ENCODE results near the gene ARL14EP. TPM values are rescaled to one million over a fixed set of nuclear protein-coding genes. Genes with fewer than 3 reads are reported as not detected.
A peak's percentile ranks its signal among the peaks of the same experiment; 100 is the strongest.

Gene ARL14EP
- 10.7 and 20.3 TPM in 2 replicates for total RNA-seq (2014; rRNA removed; shearing (Covaris generic); ENCODE audit: low replicate concordance)

DNA sequence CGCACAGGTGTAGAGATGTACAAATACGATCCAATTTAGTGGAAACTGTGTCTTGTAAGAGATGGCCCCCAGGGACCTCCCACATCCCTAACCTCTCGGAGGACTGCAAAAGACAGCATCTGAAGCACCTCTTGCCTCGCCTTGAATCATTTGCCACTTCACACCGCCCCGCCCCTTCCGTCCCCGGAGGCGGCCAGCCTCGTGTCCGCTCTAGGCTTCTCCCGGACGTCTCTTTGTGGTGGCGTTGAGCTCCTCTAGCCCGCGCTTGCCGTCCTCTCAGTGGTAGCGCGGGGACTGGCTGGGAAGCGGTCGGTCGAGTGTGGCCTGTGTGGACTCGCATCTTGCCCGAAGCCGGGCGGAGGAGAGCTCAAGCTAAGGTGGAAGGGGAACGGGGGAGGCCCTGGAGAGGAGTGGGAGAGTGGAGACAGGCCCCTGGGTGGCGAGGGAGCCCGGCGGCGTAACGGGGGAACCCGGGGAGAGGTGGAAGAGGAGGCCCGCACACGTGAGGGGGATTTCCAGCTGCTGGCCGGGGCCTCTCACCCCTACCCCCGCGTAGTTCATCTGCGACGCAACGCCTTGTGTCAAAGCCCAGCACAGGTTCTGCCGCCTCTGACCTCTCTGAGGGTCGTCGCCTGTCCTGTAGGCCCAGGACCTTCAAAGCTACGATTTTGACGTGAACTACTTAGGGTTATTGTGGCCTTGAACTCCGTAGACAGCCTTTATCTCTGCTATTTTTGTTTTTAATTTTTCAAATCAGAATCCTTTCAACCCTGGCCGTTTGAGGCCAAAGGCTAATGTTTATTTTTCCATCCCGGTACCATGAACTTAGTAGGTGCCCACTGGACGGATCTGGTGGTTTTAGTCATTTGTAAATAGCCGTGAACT, at the start of gene ARL14EP:
ARL14EP (plus strand) TSS at position 279 of the 885 bp plus-strand sequence. CDS start 7,845 bp downstream, outside the sequence.
- Histone ChIP-seq H3K4me3 (peak within 1 kb of the TSS; percentile 74), H3K9me3 (no peaks in the 10 kb centered on the region), H3K36me3 (no peaks in the 10 kb centered on the region; the same call in 1 of the 2 replicates), H3K27me3 (no peaks in the 10 kb centered on the region)
- DNase-seq, result peak; percentile 89

DNA sequence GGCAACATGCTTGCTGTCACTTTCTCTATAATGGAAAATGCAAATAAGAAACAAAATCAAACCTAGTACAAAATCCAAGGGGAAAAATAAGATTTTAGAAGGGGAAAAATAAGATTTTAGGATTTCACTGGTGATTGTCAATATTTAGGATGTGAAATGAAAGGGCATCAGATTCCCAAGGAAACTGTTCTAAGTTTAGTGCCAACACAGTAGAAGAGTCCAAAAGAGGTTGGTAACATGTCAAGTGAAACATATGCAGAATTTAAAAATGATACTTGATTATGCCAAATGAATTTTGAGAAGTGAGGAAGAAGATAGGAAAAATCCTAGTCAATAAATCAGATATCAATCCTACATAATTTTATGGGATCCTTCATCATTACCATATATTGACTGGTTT, 45.7 kb upstream of the ARL14EP start:
- no peaks in the 10 kb centered on the region for H3K36me3 ChIP-seq
- H3K27me3 ChIP-seq, result no peaks in the 10 kb centered on the region
- no peak overlapping the region for H3K4me3 ChIP-seq
- no peaks in the 10 kb centered on the region for H3K9me3 ChIP-seq
- DNase-seq, result no peak

DNA sequence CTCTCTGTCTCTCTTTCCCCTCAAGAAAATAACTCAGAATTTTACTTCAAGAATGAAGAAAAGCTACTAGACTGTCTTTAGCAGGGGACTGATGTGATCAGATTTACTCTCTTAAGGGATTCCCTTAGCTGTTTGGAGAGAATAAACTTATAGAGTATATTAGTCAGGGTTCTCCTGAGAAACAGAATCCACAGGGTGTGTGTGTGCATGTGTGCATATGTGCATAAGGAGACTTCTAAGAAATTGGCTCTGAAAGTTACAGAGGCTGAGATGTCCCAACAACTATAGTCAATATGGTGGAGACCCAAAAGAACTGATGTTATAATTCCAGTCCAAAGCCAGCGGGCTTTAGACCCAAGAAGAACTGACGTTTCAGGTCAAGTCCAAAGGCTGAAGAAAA, 43.1 kb upstream of the ARL14EP start:
- no peak for DNase-seq
- no peaks in the 10 kb centered on the region for H3K9me3 ChIP-seq
- no peaks in the 10 kb centered on the region for H3K27me3 ChIP-seq
- H3K4me3 ChIP-seq, result no peak overlapping the region
- no peaks in the 10 kb centered on the region for H3K36me3 ChIP-seq

DNA sequence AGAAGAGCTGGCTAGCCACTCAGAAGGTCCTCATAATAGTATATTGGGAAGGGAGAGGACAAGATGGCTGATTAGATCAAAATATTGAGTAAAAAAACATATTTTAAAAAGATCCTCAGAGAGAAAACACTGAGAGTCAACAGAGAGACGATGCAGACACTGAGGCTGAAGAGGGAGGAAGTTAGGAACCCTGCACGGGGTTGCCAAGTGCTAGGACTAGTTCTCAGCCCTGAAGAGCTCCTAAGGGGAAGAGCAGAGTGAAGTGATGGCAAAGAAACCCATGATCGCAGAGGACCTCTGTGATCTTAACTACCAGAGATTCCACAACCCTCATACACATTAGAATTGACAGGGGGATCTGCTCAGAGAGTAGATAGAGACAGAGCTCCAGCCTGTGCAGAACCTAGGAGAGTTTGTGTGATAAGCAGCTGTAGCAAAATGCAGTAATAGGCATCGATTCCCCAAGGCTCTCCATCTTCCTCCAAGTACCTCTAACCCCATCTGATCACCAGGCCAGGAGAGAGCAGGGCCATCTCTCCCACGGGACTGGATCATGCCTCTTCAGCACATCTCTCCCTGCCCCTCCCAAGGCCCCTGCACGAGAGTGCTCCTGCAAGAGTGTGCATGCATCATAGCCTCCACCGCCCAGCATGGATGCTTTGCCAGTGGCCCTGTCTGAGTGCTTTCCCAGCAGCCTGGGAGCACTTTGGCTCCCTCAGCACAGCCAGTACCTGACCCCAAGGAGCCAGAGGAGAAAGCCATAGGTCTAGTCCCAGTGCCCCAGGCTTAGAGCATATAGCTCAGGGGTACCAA, 41.2 kb upstream of the ARL14EP start:
- no peaks in the 10 kb centered on the region for H3K27me3 ChIP-seq
- no peak for DNase-seq

DNA sequence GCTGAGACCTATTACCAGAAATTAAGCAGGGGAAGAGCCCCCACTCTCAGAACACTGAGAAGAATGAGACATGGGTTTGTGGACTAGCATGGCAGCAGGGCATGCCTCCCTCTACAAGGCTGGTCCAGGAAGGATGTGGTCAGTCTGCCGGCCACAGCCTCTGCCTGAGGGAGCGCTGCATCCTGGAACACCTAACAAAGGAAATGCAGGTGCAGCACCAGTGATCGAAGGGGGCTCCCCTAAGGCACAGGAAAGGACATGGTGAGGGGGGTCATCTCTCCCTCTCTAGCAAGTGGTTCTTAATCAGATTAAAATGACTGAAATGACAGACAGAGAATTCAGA, 40.6 kb upstream of the ARL14EP start:
- Histone ChIP-seq H3K27me3 (no peaks in the 10 kb centered on the region), H3K36me3 (no peaks in the 10 kb centered on the region), H3K9me3 (no peaks in the 10 kb centered on the region), H3K4me3 (no peak overlapping the region)
- no peak for DNase-seq

More for the DNA sequence above, 41.2 kb upstream of the ARL14EP start:
- Histone ChIP-seq H3K4me3 (no peak overlapping the region), H3K36me3 (no peaks in the 10 kb centered on the region), H3K9me3 (no peaks in the 10 kb centered on the region)

DNA sequence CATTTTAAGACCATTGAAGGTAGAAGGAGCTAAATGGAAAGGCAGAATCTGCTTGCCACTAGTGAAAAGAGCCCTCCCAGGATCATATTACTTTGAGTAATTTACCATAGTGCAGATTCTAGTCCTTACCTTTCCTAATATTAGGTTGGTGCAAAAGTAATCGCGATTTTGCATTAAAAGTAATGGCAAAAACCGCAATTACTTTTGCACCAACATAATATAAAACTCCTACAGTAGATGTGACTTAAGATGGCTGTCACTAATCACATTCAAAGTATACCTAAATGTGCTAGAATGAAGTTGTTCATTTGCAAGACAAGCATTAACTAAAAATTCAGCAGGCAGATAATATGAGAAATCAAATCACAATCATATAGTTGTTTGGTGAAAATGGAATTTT, 38.1 kb upstream of the ARL14EP start:
- DNase-seq, result no peak
- no peak overlapping the region for H3K4me3 ChIP-seq
- no peaks in the 10 kb centered on the region for H3K36me3 ChIP-seq
- no peaks in the 10 kb centered on the region for H3K9me3 ChIP-seq
- no peaks in the 10 kb centered on the region for H3K27me3 ChIP-seq

DNA sequence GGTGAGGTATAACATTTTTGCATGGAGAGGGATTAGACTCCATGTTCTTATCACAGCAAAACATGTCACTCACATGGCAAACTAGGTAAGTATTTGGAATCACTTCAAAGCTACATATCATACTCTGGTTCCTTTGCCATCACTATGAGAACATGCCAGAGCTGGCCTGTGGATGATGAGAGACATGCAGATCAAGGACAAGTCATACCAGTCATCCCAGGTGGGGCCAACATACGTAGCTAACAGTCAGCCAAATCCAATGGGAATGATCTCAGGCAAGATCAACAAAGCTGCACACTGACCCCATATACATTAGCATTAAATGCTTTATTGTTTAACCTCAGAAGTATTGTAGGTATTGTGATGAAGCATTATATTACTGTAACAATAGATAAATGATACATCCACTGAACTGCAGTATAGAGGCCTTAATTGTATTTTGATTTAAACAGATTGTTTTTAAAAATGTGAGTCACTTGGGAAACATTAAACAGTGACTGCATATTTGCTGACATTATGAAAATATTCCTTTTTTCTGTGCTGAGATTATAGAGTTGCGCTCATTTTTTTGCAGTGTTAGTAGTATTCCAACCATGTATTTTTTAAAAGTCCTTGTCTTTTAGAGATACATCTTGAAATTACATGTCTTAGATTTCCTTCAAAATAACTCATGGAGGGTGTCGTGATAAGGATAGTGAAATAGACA, 37.3 kb upstream of the ARL14EP start:
- no peaks in the 10 kb centered on the region for H3K36me3 ChIP-seq
- no peak overlapping the region for H3K4me3 ChIP-seq
- no peak for DNase-seq
- no peaks in the 10 kb centered on the region for H3K27me3 ChIP-seq
- no peaks in the 10 kb centered on the region for H3K9me3 ChIP-seq

DNA sequence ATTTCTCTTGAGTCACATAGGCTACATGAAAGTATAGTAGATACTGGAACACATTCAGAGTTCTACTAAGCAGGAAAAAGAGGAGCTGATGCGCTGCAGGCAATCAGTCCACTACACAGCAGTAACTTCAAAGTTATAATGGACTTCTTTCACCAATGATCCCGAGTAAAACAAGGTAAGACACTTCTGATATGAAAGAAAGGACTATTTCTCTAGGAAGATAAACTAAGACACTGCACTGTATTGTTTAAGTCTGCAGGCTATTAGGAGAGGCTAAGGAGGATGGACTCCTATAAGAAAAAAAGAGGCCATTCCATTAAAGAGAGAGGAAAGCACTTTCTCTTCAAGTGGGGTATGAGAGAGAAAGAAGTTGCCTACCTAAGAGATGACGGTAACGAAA, 31.6 kb upstream of the ARL14EP start:
- Histone ChIP-seq H3K27me3 (no peaks in the 10 kb centered on the region), H3K9me3 (no peaks in the 10 kb centered on the region), H3K4me3 (no peak overlapping the region), H3K36me3 (no peaks in the 10 kb centered on the region)
- DNase-seq, result no peak

DNA sequence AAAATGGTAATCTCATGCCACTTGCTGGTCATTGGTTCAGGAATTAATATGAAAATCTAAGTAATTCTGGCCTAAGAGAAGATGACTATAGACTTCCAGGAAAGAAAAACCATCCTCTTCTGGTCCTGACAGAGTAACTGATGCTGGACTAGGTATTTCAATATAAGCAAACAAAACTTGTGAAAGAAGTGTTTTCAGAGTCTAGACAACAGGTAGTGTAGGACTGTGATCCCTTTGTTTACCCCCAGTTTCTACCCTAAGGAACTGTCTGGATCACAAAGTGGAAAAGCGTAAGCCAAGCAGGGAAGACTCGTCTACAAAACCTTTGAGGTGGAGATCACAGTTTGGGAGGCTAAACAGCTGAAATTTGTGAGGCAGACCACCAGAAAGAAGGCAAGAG, 30.4 kb upstream of the ARL14EP start:
- Histone ChIP-seq H3K4me3 (no peak overlapping the region), H3K27me3 (no peaks in the 10 kb centered on the region), H3K36me3 (no peaks in the 10 kb centered on the region), H3K9me3 (no peaks in the 10 kb centered on the region)
- DNase-seq, result no peak

DNA sequence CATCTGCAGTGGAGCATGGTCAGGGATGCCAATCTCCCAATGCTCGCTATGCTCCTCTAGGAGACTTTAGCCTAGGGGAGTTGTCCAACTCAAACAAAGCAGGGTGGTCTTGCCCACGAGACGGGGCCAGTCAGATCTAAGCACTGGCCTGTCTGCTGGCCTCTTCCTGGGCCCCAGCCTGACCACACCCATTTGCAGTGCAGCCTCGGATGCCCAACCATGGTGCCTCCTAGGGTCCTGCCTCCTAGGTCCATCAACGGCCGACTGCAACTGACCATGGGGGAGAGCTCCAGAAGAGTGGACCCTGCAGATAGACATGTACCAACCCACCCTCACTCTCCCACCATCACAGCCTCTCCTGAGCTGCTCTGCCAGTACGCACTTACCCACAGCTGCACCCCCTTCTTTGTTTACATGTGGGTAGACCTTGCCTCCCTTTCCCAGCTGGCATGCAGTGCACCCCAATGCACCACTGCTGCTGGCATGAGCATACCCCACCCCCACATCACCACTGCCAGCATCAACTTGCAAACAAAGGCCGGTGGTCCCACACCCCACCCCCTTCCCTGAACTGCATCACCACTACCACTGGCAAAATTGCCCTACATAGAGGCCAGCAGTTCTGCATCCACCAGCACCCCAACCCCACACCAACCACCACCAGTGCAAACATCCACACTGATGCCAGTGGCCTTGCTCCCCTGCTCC, 27.6 kb upstream of the ARL14EP start:
- no peak for DNase-seq
- Histone ChIP-seq H3K9me3 (no peaks in the 10 kb centered on the region), H3K4me3 (no peak overlapping the region), H3K36me3 (no peaks in the 10 kb centered on the region), H3K27me3 (no peaks in the 10 kb centered on the region)

DNA sequence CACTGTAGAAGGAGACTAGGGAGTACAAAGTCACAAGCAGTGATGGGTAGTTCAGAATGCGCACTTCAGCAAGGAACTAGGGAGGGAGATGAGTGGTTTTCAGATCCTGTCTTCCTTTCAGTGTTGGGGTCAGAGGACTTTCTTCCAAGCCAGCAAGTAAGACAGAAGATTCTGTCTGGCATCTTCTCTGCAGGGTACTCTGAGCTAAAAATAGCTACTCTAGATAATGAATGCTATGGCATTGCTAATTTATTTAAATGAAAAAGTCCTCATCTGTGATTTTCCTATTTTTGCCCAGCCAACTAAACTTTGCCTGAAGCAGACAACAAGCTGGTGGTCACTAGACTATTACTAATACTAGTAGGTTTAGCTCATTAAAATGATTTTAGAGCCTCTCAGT, 18.3 kb upstream of the ARL14EP start:
- H3K4me3 ChIP-seq, result no peak overlapping the region
- no peaks in the 10 kb centered on the region for H3K9me3 ChIP-seq
- no peak for DNase-seq
- no peaks in the 10 kb centered on the region for H3K36me3 ChIP-seq
- no peaks in the 10 kb centered on the region for H3K27me3 ChIP-seq

DNA sequence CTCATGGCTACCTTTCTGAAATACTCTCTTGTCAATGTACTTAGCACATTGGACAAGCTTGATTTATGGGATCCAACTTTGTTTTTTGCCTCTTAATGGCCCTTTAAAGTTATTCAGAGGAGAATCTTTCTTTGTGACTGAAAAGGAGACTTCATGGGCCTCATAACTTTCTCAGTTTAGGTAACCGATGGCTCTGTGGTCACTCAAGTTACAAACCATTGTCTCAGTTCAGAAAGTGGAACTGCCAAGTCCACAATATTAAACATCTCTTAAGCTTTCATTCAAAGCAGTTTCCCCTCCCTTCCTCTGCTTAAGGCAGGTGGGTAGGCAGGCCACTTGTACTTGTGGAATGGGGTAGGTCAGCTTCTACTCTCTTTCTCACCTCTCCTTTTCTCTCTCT, 12.3 kb upstream of the ARL14EP start:
- no peak for DNase-seq
- Histone ChIP-seq H3K4me3 (no peak overlapping the region), H3K36me3 (no peaks in the 10 kb centered on the region), H3K27me3 (no peaks in the 10 kb centered on the region), H3K9me3 (no peaks in the 10 kb centered on the region)

DNA sequence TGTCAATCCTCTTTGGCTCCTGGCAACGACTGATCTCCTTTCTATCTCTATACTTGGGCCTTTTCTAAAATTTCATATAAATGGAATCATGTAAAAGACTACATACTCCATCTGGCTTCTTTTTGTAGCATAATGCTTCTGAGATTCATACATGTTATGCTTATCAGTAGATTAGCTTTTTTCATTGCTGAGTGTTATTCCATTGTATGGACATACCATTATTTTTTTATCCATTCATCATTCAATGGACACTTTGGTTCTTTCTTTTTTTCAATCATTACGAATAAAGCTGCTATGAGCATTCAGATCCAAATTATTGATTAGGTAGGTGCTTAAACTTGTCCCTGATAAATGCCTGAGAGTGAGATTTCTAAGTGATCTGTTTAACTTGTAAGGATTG, 11.7 kb upstream of the ARL14EP start:
- H3K9me3 ChIP-seq, result no peaks in the 10 kb centered on the region
- DNase-seq, result no peak
- no peaks in the 10 kb centered on the region for H3K36me3 ChIP-seq
- no peaks in the 10 kb centered on the region for H3K27me3 ChIP-seq
- H3K4me3 ChIP-seq, result no peak overlapping the region

DNA sequence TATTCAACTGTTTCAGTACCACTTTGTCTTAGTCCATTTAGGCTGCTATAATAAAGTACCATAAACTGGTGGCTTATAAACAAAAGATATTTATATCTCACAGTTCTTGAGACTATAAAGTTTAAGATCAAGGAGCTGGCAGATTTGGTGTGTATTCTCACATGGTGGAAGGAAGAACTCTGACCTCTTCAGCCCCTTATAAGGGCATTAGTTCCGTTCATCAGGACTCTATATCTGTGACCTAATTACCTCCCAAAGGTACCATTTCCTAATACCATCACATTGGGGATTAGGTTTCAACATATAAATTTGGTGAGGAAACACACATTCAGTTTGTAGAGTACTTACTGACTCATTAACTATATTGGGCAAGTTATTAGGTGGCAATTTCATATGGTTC, 10.7 kb upstream of the ARL14EP start:
- H3K27me3 ChIP-seq, result no peaks in the 10 kb centered on the region
- DNase-seq, result no peak
- no peak overlapping the region for H3K4me3 ChIP-seq
- no peaks in the 10 kb centered on the region for H3K36me3 ChIP-seq
- H3K9me3 ChIP-seq, result no peaks in the 10 kb centered on the region

DNA sequence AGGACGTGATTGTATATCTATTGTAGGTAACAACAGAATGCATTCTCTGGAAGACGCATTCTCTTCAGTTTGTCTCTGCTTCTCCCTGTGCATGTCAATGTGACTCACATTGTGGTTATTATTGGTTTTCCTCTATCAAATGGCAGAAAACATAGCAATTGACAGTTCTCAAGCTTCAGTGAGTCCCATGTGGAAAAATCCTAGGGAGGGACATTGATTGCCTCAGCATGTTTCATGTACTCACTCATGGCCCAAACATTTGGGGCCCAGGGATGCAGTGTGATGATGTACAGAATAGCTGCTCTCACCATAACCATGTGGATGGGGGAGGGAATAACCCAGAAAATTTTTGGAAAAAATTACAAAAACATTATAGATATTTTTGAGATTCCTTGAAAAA, 9.3 kb upstream of the ARL14EP start:
- DNase-seq, result no peak
- Histone ChIP-seq H3K27me3 (no peaks in the 10 kb centered on the region), H3K9me3 (no peaks in the 10 kb centered on the region), H3K4me3 (no peak overlapping the region), H3K36me3 (no peaks in the 10 kb centered on the region)

DNA sequence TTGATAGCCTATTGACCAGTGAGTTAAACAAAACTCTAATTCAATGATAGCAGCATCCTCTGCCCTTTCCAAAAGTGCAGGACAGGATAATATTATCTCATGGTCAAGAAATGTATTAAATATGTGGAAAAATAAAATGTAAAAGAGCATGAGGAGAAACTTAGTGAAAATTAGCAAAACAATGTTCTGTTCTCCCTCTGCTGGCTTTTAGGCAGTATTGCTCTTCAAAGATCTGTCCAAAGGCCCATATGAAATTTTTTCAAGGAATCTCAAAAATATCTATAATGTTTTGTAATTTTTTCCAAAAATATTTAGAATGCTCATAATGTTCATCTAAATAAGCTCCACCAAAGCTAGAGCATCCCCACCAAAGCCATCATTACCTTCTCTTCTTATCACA, 8.3 kb upstream of the ARL14EP start:
- Histone ChIP-seq H3K4me3 (no peak overlapping the region), H3K9me3 (no peaks in the 10 kb centered on the region), H3K27me3 (no peaks in the 10 kb centered on the region), H3K36me3 (no peaks in the 10 kb centered on the region)
- no peak for DNase-seq

DNA sequence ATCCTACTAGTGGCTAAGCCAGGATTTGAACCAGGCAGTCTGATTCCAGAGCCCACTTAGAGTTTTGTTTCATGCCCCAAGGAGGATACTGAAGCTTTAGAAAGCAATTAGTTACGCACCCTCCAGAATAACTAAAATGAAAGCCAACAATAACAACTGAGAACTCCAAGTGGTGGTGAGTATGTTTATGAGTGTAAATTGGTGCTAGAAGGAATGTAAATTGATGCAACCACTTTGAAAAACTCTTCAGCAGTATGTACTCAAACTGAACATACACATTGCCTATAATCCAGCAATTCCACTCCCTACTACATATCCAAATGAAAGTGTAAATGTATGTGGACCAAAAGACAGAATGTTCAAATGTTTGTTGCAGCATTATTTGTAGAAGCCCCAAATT, 6.7 kb upstream of the ARL14EP start:
- Histone ChIP-seq H3K9me3 (no peaks in the 10 kb centered on the region), H3K27me3 (no peaks in the 10 kb centered on the region), H3K4me3 (no peak overlapping the region), H3K36me3 (no peaks in the 10 kb centered on the region)
- no peak for DNase-seq
